Lung (tissue), 12 donors: ENCODE results near the gene KCNH3. TPM values are rescaled to one million over a fixed set of nuclear protein-coding genes. Genes with fewer than 3 reads are reported as not detected.

Experiments used
- ATAC-seq: fragments of 200-7000 bp; cut with Tn5 transposase; one replicate; pipeline ENCODE4 v1.9.1; 2020; ENCODE audit warnings: moderate number of reproducible peaks; ENCODE audit not compliant: insufficient read depth, low FRiP score
- DNase-seq, 3 donors: peaks; one replicate each; pipeline ENCODE4 v3.0.0-alpha.2; 2013 to 2017
- H3K27ac ChIP-seq, 2 donors: one replicate each; pipeline ENCODE4 v1.5.1; 2013; ENCODE audit warnings: mild to moderate bottlenecking in 2 of 2, moderate library complexity in 2 of 2, control low read depth in 1 of 2, inconsistent platforms in 1 of 2, low read depth in 1 of 2, low read length in 1 of 2
- H3K27me3 ChIP-seq, 3 donors: one replicate each; pipeline ENCODE4 v1.5.1; 2013; ENCODE audit warnings: low read length in 2 of 3; ENCODE audit not compliant: control insufficient read depth in 3 of 3, insufficient read depth in 3 of 3
- H3K36me3 ChIP-seq, 4 donors: one replicate each; pipeline ENCODE4 v1.5.1; 2013; ENCODE audit warnings: low read length in 4 of 4, mild to moderate bottlenecking in 1 of 4, moderate library complexity in 1 of 4; ENCODE audit not compliant: control insufficient read depth in 4 of 4, insufficient read depth in 4 of 4
- H3K4me1 ChIP-seq, 5 donors: one replicate each; pipeline ENCODE4 v1.5.1; 2013; ENCODE audit warnings: low read length in 5 of 5, mild to moderate bottlenecking in 2 of 5, moderate library complexity in 1 of 5; ENCODE audit not compliant: control insufficient read depth in 5 of 5, insufficient read depth in 5 of 5
- H3K4me3 ChIP-seq: one replicate; pipeline ENCODE4 v1.5.1; 2013; ENCODE audit warnings: mild to moderate bottlenecking, control low read depth, moderate library complexity
- H3K9ac ChIP-seq, 2 donors: one replicate each; pipeline ENCODE4 v1.5.1; 2013; ENCODE audit warnings: low read length in 2 of 2, control low read depth in 1 of 2; ENCODE audit not compliant: insufficient read depth in 1 of 2
- H3K9me3 ChIP-seq, 4 donors: one replicate each; pipeline ENCODE4 v1.5.1; 2013; ENCODE audit warnings: low read length in 3 of 4, mild to moderate bottlenecking in 1 of 4, moderate library complexity in 1 of 4; ENCODE audit not compliant: control insufficient read depth in 4 of 4, insufficient read depth in 3 of 4
- CTCF ChIP-seq: IDR thresholded peaks from 2 replicates; pipeline ENCODE4 v1.5.1; 2012; ENCODE audit warnings: mild to moderate bottlenecking; ENCODE audit errors: control extremely low read depth, extremely low read depth
- WGBS, 2 donors: extraction: QIAGEN DNeasy Blood & Tissue Kit; methylation state at CpG; one replicate each; pipeline ENCODE4 v1.1.7; 2013; 5-methylcytosine and 5-hydroxymethylcytosine counted together
- polyA plus RNA-seq, 2 donors: library from polyadenylated mRNA; stranded (reverse); fragments of 200-250 nt; gene quantifications; one replicate each; pipeline ENCODE4 v1.2.1, GENCODE V29; 2013
- total RNA-seq, 2 donors: library from RNA; depleted of rRNA in 1 of 2; stranded (reverse); fragments of >200 nt in 1 of 2; gene quantifications; one replicate each; pipeline ENCODE4 v1.2.1, GENCODE V29; 2014 to 2021
- donor health status: control.
- donor health status: control.
- donor health status: Bipolar disorder and iron deficiency.
- donor health status: healthy.
- donor health status: DM: yes; HTN: yes; CAD: no.

The KCNH3 gene
- total and polyA plus RNA-seq, 4 donors: 1.1 to 7.1 (median 1.6) TPM

- Histone ChIP-seq H3K9me3 (no peaks in the 10 kb centered on the region), H3K9ac (no peak overlapping the region), H3K27ac (peak overlapping the region in 1 of 2 donors; percentile 59), H3K36me3 (peaks cover 16 to 31% (median 20%) of the 10 kb centered on the region in 4 donors), H3K4me1 (peaks cover 0 to 4% (median 0%) of the 10 kb centered on the region in 5 donors), H3K4me3 (no peak overlapping the region), H3K27me3 (no peaks in the 10 kb centered on the region)
- no peak for TF ChIP-seq CTCF
- 87 to 88% methylated on average over 6 of the region's 6 CpGs for whole genome bisulfite sequencing, 2 donors
- DNase-seq (no peak), ATAC-seq (no peak)
These were observed 14.0 kb upstream of the KCNH3 start for GRCh38 chr12:49524660-49525324.

DNA sequence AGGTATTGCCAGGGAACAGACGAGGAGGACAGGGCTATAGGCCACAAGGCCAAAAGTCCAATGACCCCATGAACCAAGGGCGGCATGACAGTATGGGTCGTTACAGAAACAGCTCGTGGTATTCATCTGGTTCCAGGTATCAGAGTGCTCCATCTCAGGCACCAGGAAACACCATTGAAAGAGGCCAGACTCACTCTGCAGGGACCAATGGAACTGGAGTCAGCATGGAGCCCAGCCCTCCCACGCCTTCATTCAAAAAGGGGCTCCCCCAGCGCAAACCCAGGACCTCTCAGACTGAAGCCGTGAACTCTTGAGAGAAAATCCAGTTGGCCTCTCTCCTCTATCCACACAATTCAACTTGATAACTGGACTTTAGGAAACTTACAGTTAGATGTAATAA lies 12.9 kb upstream of the KCNH3 start:
- TF ChIP-seq CTCF: no peak
- 95 to 96% methylated on average over 7 of the region's 7 CpGs for WGBS, 2 donors
- Histone ChIP-seq H3K4me1 (peaks cover 0 to 4% (median 0%) of the 10 kb centered on the region in 5 donors), H3K27ac (no peak overlapping the region), H3K4me3 (no peak overlapping the region), H3K9ac (no peak overlapping the region), H3K36me3 (peaks cover 16 to 26% (median 19%) of the 10 kb centered on the region in 4 donors), H3K9me3 (no peaks in the 10 kb centered on the region), H3K27me3 (no peaks in the 10 kb centered on the region)
- DNase-seq: no peak
- ATAC-seq: no peak

DNA sequence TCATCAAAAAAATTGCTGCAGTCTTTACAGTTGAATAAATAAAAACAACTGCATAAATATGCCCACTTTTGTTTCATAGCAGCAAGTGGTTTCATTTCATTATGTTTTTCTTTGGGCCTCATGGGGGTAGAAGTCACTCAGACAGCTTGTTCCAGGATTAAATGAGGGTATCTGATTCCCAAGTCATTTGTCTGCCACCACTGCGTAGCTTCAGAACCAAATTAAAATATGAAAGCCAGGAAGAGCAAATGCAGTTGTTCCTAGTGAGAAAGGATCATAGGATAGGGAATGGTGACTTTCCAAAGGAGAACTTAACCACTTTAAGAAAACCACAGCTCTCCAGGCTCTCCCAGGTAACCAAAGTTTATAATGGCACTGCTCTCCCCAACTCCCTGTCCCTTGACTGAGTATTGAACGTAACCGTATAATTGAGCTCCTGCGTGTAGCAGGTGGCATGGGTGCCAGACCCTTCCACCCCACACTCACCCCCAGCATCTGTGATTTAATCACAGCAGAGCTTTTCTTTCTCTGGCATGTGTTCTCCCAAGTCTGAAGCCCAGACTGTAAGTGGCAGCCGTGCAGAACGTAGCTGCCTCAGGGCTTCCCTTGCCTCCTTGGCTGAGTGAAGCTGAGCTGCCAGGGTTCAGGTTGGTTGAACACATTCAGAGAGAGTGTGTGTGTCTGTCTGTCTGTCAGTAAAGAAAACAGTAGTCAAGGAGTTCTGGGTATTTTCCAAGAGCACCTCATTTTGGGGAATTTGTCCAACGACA lies 11.3 kb upstream of the KCNH3 start:
- no peak for TF ChIP-seq CTCF
- Histone ChIP-seq H3K9ac (no peak overlapping the region), H3K27ac (no peak overlapping the region), H3K27me3 (no peaks in the 10 kb centered on the region), H3K9me3 (no peaks in the 10 kb centered on the region), H3K36me3 (peaks cover 11 to 25% (median 16%) of the 10 kb centered on the region in 4 donors), H3K4me1 (peaks cover 0 to 4% (median 0%) of the 10 kb centered on the region in 5 donors), H3K4me3 (no peak overlapping the region)
- DNase-seq (no peak), ATAC-seq (no peak)
- 89 to 96% methylated on average over 7 of the region's 7 CpGs for WGBS, 2 donors
